Measurements from ENCODE around the gene RBM26. TPM values are rescaled to one million over a fixed set of nuclear protein-coding genes. Genes with fewer than 3 reads are reported as not detected.

RBM26 gene
- total and polyA plus RNA-seq, 2 experiments from 2014 or later: 46.0 to 69.3 TPM

GRCh38 chr13:79270859-79271258 lies 135.2 kb downstream of the RBM26 start (continued):
- no peak for TF ChIP-seq ETS1 (IDR thresholded peaks at IDR 0.05)
- TF ChIP-seq STAT1 (IDR thresholded peaks at IDR 0.05; ENCODE audit: unreplicated experiment): no peak
- TF ChIP-seq JUNB (IDR thresholded peaks at IDR 0.05; ENCODE audit: unreplicated experiment): no peak

Small RNA genes lying within 50 kb of the gene (small RNA-seq; reads per million reads assigned to genes)
- not detected for gene RNA5SP33 (ENCODE audit: low replicate concordance)

Other genes starting within 250 kb of the RBM26 start
- 28.7 and 32.8 TPM in 2 replicates for gene NDFIP2, start 74.9 kb upstream of the RBM26 start, total RNA-seq (2014; rRNA removed; shearing (Covaris generic))
- gene NDFIP2, start 74.9 kb upstream of the RBM26 start, polyA plus RNA-seq (2016; fragmentation: Nextera tagmentation; extraction: Ambion mirVana): 25.2 and 28.3 TPM in 2 replicates

All from GM23338 (cell line).